ENCODE results near the gene ZC3H7A.

Gene ZC3H7A

DNA sequence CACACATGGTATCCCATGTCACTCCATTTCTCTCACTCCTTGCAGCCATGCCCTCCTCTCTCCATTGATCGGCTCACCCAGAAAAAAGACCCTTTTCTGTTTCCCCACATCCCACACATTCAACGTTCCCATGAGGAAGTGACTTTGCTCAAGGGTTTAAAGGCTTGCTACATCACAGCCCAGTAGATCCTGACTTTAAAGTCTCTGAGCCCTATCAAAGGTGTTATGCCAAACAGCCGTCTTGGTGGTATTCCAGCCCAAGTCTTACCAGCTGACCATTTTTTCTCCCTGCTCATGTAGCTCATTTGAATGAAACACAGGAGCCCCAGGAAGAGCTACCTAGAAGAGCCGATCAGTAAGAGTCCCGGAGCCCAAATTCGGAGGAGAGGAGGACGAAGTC, 47.0 kb downstream of the ZC3H7A start:
- CTCF ChIA-PET = no interaction called here
- TF ChIP-seq ZNF600 (tag by site-specific recombination; IDR thresholded peaks at IDR 0.05) = peak; percentile 74
- TF ChIP-seq SALL2 (tag by site-specific recombination; IDR thresholded peaks at IDR 0.05; ENCODE audit: borderline replicate concordance) = no peak
- Histone ChIP-seq H3K27ac (ENCODE audit: extremely low read depth, low read depth, low read length) (no peak overlapping the region), H3K36me3 (ENCODE audit: control insufficient read depth in 2 of 2, insufficient read depth in 1 of 2, low read length in 2 of 2) (peaks cover 45 to 50% of the 10 kb centered on the region in 2 experiments), H3K4me1 (ENCODE audit: control insufficient read depth, insufficient read depth, low read length) (no peaks in the 10 kb centered on the region), H3K9me3 (ENCODE audit: control insufficient read depth, insufficient read depth, low read depth, low read length) (no peaks in the 10 kb centered on the region), H3K4me3 (ENCODE audit: low read depth, low read length) (no peak overlapping the region)
- POLR2A ChIA-PET = interaction anchor here (0.8 kb wide), 1 partner anchor 23 kb away, joined by 5 read pairs; no protein-coding TSS in a partner anchor

DNA sequence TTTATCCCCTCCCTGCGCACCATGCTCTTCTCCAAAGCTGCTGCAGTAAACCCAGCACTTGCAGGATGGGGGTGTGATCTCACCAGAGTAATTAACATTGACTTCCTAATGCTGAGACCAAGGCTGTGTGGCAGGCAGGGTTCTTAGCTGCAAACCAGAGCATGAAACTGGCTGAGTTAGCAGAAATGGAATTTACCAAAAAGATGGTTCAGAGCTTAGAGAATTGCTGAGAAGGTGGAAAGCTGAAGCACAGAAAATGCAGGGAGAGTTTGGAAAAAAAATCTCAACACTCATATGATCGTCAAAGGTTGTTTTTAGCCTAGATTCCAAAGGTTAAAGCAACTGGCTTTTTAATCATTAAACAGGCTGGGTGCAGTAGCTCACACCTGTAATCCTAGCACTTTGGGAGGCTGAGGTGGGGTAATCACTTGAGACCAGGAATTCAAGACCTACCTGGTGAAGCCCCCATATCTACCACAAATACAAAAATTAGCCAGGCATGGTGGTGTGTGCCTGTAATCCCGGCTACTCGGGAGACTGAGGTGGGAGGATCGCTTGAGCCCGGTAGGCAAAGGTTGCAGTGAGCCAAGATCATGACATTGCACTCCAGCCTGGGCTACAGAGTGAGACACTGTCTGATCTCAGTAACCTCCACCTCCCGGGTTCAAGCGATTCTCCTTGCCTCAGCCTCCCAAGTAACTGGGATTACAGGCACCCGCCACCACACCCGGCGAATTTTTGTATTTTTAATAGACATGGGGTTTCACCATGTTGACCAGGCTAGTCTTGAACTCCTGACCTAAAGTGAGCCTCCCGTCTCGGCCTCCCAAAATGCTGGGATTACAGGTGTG, 48.4 kb downstream of the ZC3H7A start:
- POLR2A ChIA-PET = no interaction called here
- CTCF ChIA-PET = no interaction called here
- H3K27ac ChIP-seq (ENCODE audit: extremely low read depth, low read depth, low read length) = no peak overlapping the region
- TF ChIP-seq ZNF366 (tag by site-specific recombination; conservative IDR thresholded peaks at IDR 0.05) (no peak), ZNF174 (tag by site-specific recombination; IDR thresholded peaks at IDR 0.05) (no peak), ZNF214 (tag by site-specific recombination; IDR thresholded peaks at IDR 0.05; ENCODE audit: borderline replicate concordance) (no peak), ZNF510 (tag by site-specific recombination; IDR thresholded peaks at IDR 0.05; ENCODE audit: insufficient replicate concordance) (no peak), HOXD13 (CRISPR knock-in tag; IDR thresholded peaks at IDR 0.05; ENCODE audit: borderline replicate concordance) (no peak), ZBTB17 (tag by site-specific recombination; IDR thresholded peaks at IDR 0.05) (peak; percentile 74), GLI4 (tag by site-specific recombination; IDR thresholded peaks at IDR 0.05) (no peak), ZSCAN23 (tag by site-specific recombination; IDR thresholded peaks at IDR 0.05) (no peak), ZNF560 (tag by site-specific recombination; IDR thresholded peaks at IDR 0.05; ENCODE audit: borderline replicate concordance) (no peak), ZNF561 (tag by site-specific recombination; IDR thresholded peaks at IDR 0.05; ENCODE audit: borderline replicate concordance) (no peak), ZBTB48 (tag by site-specific recombination; IDR thresholded peaks at IDR 0.05) (no peak), ZNF629 (tag by site-specific recombination; IDR thresholded peaks at IDR 0.05) (0 out of 2 replicates have a peak, but pooled peaks have one; percentile 15), ZNF501 (tag by site-specific recombination; IDR thresholded peaks at IDR 0.05) (no peak), ZNF132 (tag by site-specific recombination; IDR thresholded peaks at IDR 0.05; ENCODE audit: borderline replicate concordance) (no peak), ZNF48 (tag by site-specific recombination; IDR thresholded peaks at IDR 0.05) (no peak), ZNF423 (tag by site-specific recombination; IDR thresholded peaks at IDR 0.05) (no peak), GLIS1 (tag by site-specific recombination; IDR thresholded peaks at IDR 0.05) (no peak)
- TF ChIP-seq, protein P1, sequence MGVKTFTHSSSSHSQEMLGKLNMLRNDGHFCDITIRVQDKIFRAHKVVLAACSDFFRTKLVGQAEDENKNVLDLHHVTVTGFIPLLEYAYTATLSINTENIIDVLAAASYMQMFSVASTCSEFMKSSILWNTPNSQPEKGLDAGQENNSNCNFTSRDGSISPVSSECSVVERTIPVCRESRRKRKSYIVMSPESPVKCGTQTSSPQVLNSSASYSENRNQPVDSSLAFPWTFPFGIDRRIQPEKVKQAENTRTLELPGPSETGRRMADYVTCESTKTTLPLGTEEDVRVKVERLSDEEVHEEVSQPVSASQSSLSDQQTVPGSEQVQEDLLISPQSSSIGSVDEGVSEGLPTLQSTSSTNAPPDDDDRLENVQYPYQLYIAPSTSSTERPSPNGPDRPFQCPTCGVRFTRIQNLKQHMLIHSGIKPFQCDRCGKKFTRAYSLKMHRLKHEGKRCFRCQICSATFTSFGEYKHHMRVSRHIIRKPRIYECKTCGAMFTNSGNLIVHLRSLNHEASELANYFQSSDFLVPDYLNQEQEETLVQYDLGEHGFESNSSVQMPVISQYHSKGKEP (tag by site-specific recombination; IDR thresholded peaks at IDR 0.05) = peak; percentile 62; the same call in 1 of the 2 replicates
- TF ChIP-seq, protein P2, sequence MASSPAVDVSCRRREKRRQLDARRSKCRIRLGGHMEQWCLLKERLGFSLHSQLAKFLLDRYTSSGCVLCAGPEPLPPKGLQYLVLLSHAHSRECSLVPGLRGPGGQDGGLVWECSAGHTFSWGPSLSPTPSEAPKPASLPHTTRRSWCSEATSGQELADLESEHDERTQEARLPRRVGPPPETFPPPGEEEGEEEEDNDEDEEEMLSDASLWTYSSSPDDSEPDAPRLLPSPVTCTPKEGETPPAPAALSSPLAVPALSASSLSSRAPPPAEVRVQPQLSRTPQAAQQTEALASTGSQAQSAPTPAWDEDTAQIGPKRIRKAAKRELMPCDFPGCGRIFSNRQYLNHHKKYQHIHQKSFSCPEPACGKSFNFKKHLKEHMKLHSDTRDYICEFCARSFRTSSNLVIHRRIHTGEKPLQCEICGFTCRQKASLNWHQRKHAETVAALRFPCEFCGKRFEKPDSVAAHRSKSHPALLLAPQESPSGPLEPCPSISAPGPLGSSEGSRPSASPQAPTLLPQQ (tag by site-specific recombination; IDR thresholded peaks at IDR 0.05) = no peak
- TF ChIP-seq, protein P3, sequence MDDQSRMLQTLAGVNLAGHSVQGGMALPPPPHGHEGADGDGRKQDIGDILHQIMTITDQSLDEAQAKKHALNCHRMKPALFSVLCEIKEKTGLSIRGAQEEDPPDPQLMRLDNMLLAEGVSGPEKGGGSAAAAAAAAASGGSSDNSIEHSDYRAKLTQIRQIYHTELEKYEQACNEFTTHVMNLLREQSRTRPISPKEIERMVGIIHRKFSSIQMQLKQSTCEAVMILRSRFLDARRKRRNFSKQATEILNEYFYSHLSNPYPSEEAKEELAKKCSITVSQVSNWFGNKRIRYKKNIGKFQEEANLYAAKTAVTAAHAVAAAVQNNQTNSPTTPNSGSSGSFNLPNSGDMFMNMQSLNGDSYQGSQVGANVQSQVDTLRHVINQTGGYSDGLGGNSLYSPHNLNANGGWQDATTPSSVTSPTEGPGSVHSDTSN (CRISPR knock-in tag; IDR thresholded peaks at IDR 0.05) = no peak
- TF ChIP-seq, protein P4, sequence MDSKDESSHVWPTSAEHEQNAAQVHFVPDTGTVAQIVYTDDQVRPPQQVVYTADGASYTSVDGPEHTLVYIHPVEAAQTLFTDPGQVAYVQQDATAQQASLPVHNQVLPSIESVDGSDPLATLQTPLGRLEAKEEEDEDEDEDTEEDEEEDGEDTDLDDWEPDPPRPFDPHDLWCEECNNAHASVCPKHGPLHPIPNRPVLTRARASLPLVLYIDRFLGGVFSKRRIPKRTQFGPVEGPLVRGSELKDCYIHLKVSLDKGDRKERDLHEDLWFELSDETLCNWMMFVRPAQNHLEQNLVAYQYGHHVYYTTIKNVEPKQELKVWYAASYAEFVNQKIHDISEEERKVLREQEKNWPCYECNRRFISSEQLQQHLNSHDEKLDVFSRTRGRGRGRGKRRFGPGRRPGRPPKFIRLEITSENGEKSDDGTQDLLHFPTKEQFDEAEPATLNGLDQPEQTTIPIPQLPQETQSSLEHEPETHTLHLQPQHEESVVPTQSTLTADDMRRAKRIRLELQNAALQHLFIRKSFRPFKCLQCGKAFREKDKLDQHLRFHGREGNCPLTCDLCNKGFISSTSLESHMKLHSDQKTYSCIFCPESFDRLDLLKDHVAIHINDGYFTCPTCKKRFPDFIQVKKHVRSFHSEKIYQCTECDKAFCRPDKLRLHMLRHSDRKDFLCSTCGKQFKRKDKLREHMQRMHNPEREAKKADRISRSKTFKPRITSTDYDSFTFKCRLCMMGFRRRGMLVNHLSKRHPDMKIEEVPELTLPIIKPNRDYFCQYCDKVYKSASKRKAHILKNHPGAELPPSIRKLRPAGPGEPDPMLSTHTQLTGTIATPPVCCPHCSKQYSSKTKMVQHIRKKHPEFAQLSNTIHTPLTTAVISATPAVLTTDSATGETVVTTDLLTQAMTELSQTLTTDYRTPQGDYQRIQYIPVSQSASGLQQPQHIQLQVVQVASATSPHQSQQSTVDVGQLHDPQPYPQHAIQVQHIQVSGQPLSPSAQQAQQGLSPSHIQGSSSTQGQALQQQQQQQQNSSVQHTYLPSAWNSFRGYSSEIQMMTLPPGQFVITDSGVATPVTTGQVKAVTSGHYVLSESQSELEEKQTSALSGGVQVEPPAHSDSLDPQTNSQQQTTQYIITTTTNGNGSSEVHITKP (tag by site-specific recombination; IDR thresholded peaks at IDR 0.05) = peak; percentile 16; the same call in 1 of the 2 replicates

More for the DNA sequence above, 48.4 kb downstream of the ZC3H7A start:
- H3K4me1 ChIP-seq (ENCODE audit: control insufficient read depth, insufficient read depth, low read length) = no peaks in the 10 kb centered on the region
- H3K9me3 ChIP-seq (ENCODE audit: control insufficient read depth, insufficient read depth, low read depth, low read length) = no peaks in the 10 kb centered on the region
- H3K4me3 ChIP-seq (ENCODE audit: low read depth, low read length) = no peak overlapping the region
- H3K36me3 ChIP-seq (ENCODE audit: control insufficient read depth in 2 of 2, insufficient read depth in 1 of 2, low read length in 2 of 2) = peaks cover 38 to 41% of the 10 kb centered on the region in 2 experiments
